ENCODE results near the gene MYOM1.

The MYOM1 gene

GRCh38 chr18:3247240-3248061 lies 27.7 kb upstream of the MYOM1 start, which contains the start of gene MYL12A:
Gene MYL12A (plus strand): TSS chr18:3247801. CDS start chr18:3253248, 5,447 bp downstream.
- Histone ChIP-seq H4K12ac (ENCODE audit: low read depth, low read length) (peak within 1 kb of the TSS; percentile 95), H3K27ac (ENCODE audit: low read depth, low read length) (peak within 1 kb of the TSS; percentile 94), H3K9ac (ENCODE audit: low read length) (peak within 1 kb of the TSS; percentile 99), H2AK5ac (ENCODE audit: low read length) (peak within 1 kb of the TSS; percentile 98), H3K27me3 (ENCODE audit: insufficient read depth, low read length) (no peaks in the 10 kb centered on the region), H2BK12ac (ENCODE audit: low read length) (peak within 1 kb of the TSS; percentile 25), H3K4ac (ENCODE audit: low read depth, low read length) (peak within 1 kb of the TSS; percentile 100), H2BK120ac (ENCODE audit: insufficient read depth, low read length, poor library complexity) (peak within 1 kb of the TSS; percentile 99), H3K23ac (ENCODE audit: low read length) (no peak within 1 kb of the TSS), H3K79me1 (ENCODE audit: low read length) (peaks cover 17% of the 10 kb centered on the region), H3K4me1 (ENCODE audit: control insufficient read depth in 1 of 2, insufficient read depth in 2 of 2, low read length in 2 of 2) (peaks cover 2 to 5% of the 10 kb centered on the region in 2 experiments), H3K36me3 (ENCODE audit: control insufficient read depth in 1 of 2, insufficient read depth in 2 of 2, low read length in 2 of 2) (peaks cover 0 to 4% of the 10 kb centered on the region in 2 experiments), H4K8ac (ENCODE audit: low read depth, low read length) (peak within 1 kb of the TSS; percentile 94), H3K18ac (ENCODE audit: low read length) (peak within 1 kb of the TSS; percentile 96), H3K4me2 (ENCODE audit: low read length) (peak within 1 kb of the TSS; percentile 65), H4K91ac (ENCODE audit: low read depth, low read length) (peak within 1 kb of the TSS; percentile 99), H3K9me3 (ENCODE audit: insufficient read depth, low read depth, low read length) (no peaks in the 10 kb centered on the region), H3K79me2 (ENCODE audit: control insufficient read depth, insufficient read depth, low read length, poor library complexity) (peaks cover 12% of the 10 kb centered on the region), H2BK5ac (ENCODE audit: low read depth, low read length, poor library complexity) (peak within 1 kb of the TSS; percentile 92), H3K4me3 (ENCODE audit: low read depth, low read length) (peak within 1 kb of the TSS; percentile 97), H3K14ac (ENCODE audit: low read length) (peak within 1 kb of the TSS; percentile 99), H2AFZ (ENCODE audit: insufficient read depth, low read length, poor library complexity) (peak within 1 kb of the TSS; percentile 67)
- WGBS (ENCODE audit: extremely low coverage, insufficient coverage, insufficient read length) = no CpG with 5 or more reads among the region's 65 CpGs
- peak; percentile 98 to 99 for DNase-seq

- H4K8ac ChIP-seq (ENCODE audit: low read depth, low read length) = peak overlapping the region; percentile 94
- H2AK5ac ChIP-seq (ENCODE audit: low read length) = peak overlapping the region; percentile 90
- peak overlapping the region; percentile 85 for H3K14ac ChIP-seq (ENCODE audit: low read length)
- no peak overlapping the region for H3K4me3 ChIP-seq (ENCODE audit: low read depth, low read length)
- H2BK12ac ChIP-seq (ENCODE audit: low read length) = peak overlapping the region; percentile 16
- H3K79me2 ChIP-seq (ENCODE audit: control insufficient read depth, insufficient read depth, low read length, poor library complexity) = peaks cover 12% of the 10 kb centered on the region
- H3K23ac ChIP-seq (ENCODE audit: low read length) = no peak overlapping the region
- H3K4ac ChIP-seq (ENCODE audit: low read depth, low read length) = peak overlapping the region; percentile 88
- peak overlapping the region; percentile 75 for H3K27ac ChIP-seq (ENCODE audit: low read depth, low read length)
- peak overlapping the region; percentile 69 for H3K18ac ChIP-seq (ENCODE audit: low read length)
- peak overlapping the region; percentile 67 for H2AFZ ChIP-seq (ENCODE audit: insufficient read depth, low read length, poor library complexity)
- peaks cover 17% of the 10 kb centered on the region for H3K79me1 ChIP-seq (ENCODE audit: low read length)
- H4K91ac ChIP-seq (ENCODE audit: low read depth, low read length) = peak overlapping the region; percentile 83
- H2BK120ac ChIP-seq (ENCODE audit: insufficient read depth, low read length, poor library complexity) = peak overlapping the region; percentile 85
- peaks cover 0 to 4% of the 10 kb centered on the region in 2 experiments for H3K36me3 ChIP-seq (ENCODE audit: control insufficient read depth in 1 of 2, insufficient read depth in 2 of 2, low read length in 2 of 2)
- DNase-seq = peak in 1 of 2 donors; percentile 50
- H3K4me2 ChIP-seq (ENCODE audit: low read length) = peak overlapping the region; percentile 49
- no peaks in the 10 kb centered on the region for H3K27me3 ChIP-seq (ENCODE audit: insufficient read depth, low read length)
- peak overlapping the region; percentile 92 for H2BK5ac ChIP-seq (ENCODE audit: low read depth, low read length, poor library complexity)
- no CpG with 5 or more reads among the region's 23 CpGs for whole genome bisulfite sequencing (ENCODE audit: extremely low coverage, insufficient coverage, insufficient read length)
- no peak overlapping the region for H3K9ac ChIP-seq (ENCODE audit: low read length)
- no peaks in the 10 kb centered on the region for H3K9me3 ChIP-seq (ENCODE audit: insufficient read depth, low read depth, low read length)
- H4K12ac ChIP-seq (ENCODE audit: low read depth, low read length) = peak overlapping the region; percentile 90
- peaks cover 2 to 5% of the 10 kb centered on the region in 2 experiments for H3K4me1 ChIP-seq (ENCODE audit: control insufficient read depth in 1 of 2, insufficient read depth in 2 of 2, low read length in 2 of 2)
Observed at GRCh38 chr18:3246635-3247239, 27.0 kb upstream of the MYOM1 start.

GRCh38 chr18:3245853-3246634 lies 26.3 kb upstream of the MYOM1 start:
- DNase-seq = peak; percentile 91 to 94
- H2BK12ac ChIP-seq (ENCODE audit: low read length) = peak overlapping the region; percentile 16
- peaks cover 2 to 5% of the 10 kb centered on the region in 2 experiments for H3K4me1 ChIP-seq (ENCODE audit: control insufficient read depth in 1 of 2, insufficient read depth in 2 of 2, low read length in 2 of 2)
- no peak overlapping the region for H2AK5ac ChIP-seq (ENCODE audit: low read length)
- peak overlapping the region; percentile 92 for H4K8ac ChIP-seq (ENCODE audit: low read depth, low read length)
- H4K91ac ChIP-seq (ENCODE audit: low read depth, low read length) = peak overlapping the region; percentile 83
- no peak overlapping the region for H2BK5ac ChIP-seq (ENCODE audit: low read depth, low read length, poor library complexity)
- no peak overlapping the region for H2AFZ ChIP-seq (ENCODE audit: insufficient read depth, low read length, poor library complexity)
- 100% methylated on average over 3 of the region's 29 CpGs for WGBS (ENCODE audit: extremely low coverage, insufficient coverage, insufficient read length)
- H3K14ac ChIP-seq (ENCODE audit: low read length) = no peak overlapping the region
- no peak overlapping the region for H3K4me3 ChIP-seq (ENCODE audit: low read depth, low read length)
- peak overlapping the region; percentile 85 for H2BK120ac ChIP-seq (ENCODE audit: insufficient read depth, low read length, poor library complexity)
- peaks cover 12% of the 10 kb centered on the region for H3K79me2 ChIP-seq (ENCODE audit: control insufficient read depth, insufficient read depth, low read length, poor library complexity)
- peaks cover 17% of the 10 kb centered on the region for H3K79me1 ChIP-seq (ENCODE audit: low read length)
- H3K27me3 ChIP-seq (ENCODE audit: insufficient read depth, low read length) = no peaks in the 10 kb centered on the region
- peak overlapping the region; percentile 49 for H3K4me2 ChIP-seq (ENCODE audit: low read length)
- no peak overlapping the region for H3K18ac ChIP-seq (ENCODE audit: low read length)
- H3K9ac ChIP-seq (ENCODE audit: low read length) = no peak overlapping the region
- peaks cover 6% of the 10 kb centered on the region for H3K9me3 ChIP-seq (ENCODE audit: insufficient read depth, low read depth, low read length)
- H4K12ac ChIP-seq (ENCODE audit: low read depth, low read length) = peak overlapping the region; percentile 54
- peak overlapping the region; percentile 75 for H3K27ac ChIP-seq (ENCODE audit: low read depth, low read length)
- H3K23ac ChIP-seq (ENCODE audit: low read length) = no peak overlapping the region
- peaks cover 0 to 5% of the 10 kb centered on the region in 2 experiments for H3K36me3 ChIP-seq (ENCODE audit: control insufficient read depth in 1 of 2, insufficient read depth in 2 of 2, low read length in 2 of 2)
- H3K4ac ChIP-seq (ENCODE audit: low read depth, low read length) = no peak overlapping the region

- no peak for DNase-seq
- H3K9me3 ChIP-seq (ENCODE audit: insufficient read depth, low read depth, low read length) = peaks cover 6% of the 10 kb centered on the region
- H3K79me2 ChIP-seq (ENCODE audit: control insufficient read depth, insufficient read depth, low read length, poor library complexity) = peaks cover 12% of the 10 kb centered on the region
- no peak overlapping the region for H4K91ac ChIP-seq (ENCODE audit: low read depth, low read length)
- H4K12ac ChIP-seq (ENCODE audit: low read depth, low read length) = no peak overlapping the region
- no peak overlapping the region for H2AFZ ChIP-seq (ENCODE audit: insufficient read depth, low read length, poor library complexity)
- H3K23ac ChIP-seq (ENCODE audit: low read length) = no peak overlapping the region
- H3K4me2 ChIP-seq (ENCODE audit: low read length) = no peak overlapping the region
- H2BK120ac ChIP-seq (ENCODE audit: insufficient read depth, low read length, poor library complexity) = no peak overlapping the region
- no peaks in the 10 kb centered on the region for H3K27me3 ChIP-seq (ENCODE audit: insufficient read depth, low read length)
- peaks cover 2 to 5% of the 10 kb centered on the region in 2 experiments for H3K4me1 ChIP-seq (ENCODE audit: control insufficient read depth in 1 of 2, insufficient read depth in 2 of 2, low read length in 2 of 2)
- no peak overlapping the region for H3K18ac ChIP-seq (ENCODE audit: low read length)
- no peak overlapping the region for H3K14ac ChIP-seq (ENCODE audit: low read length)
- WGBS (ENCODE audit: extremely low coverage, insufficient coverage, insufficient read length) = no CpG with 5 or more reads among the region's 1 CpG
- H4K8ac ChIP-seq (ENCODE audit: low read depth, low read length) = no peak overlapping the region
- no peak overlapping the region for H3K9ac ChIP-seq (ENCODE audit: low read length)
- H3K4ac ChIP-seq (ENCODE audit: low read depth, low read length) = no peak overlapping the region
- no peak overlapping the region for H3K27ac ChIP-seq (ENCODE audit: low read depth, low read length)
- no peak overlapping the region for H3K4me3 ChIP-seq (ENCODE audit: low read depth, low read length)
- peaks cover 0 to 6% of the 10 kb centered on the region in 2 experiments for H3K36me3 ChIP-seq (ENCODE audit: control insufficient read depth in 1 of 2, insufficient read depth in 2 of 2, low read length in 2 of 2)
- H2BK12ac ChIP-seq (ENCODE audit: low read length) = no peak overlapping the region
- no peak overlapping the region for H2AK5ac ChIP-seq (ENCODE audit: low read length)
- peaks cover 17% of the 10 kb centered on the region for H3K79me1 ChIP-seq (ENCODE audit: low read length)
- no peak overlapping the region for H2BK5ac ChIP-seq (ENCODE audit: low read depth, low read length, poor library complexity)
Observed at GRCh38 chr18:3245185-3245564, 25.4 kb upstream of the MYOM1 start.
